ENCODE measurements around the gene CIAPIN1. TPM values are rescaled to one million over a fixed set of nuclear protein-coding genes. Genes with fewer than 3 reads are reported as not detected.
"Not testable (repeated sequence)": the region's sequence is repeated elsewhere in the genome, so short reads cannot be mapped to it uniquely, and the experiment has no call there.

CIAPIN1 gene
- total RNA-seq, 2 donors from 2014 or later = 54.9 to 67.4 TPM

DNA sequence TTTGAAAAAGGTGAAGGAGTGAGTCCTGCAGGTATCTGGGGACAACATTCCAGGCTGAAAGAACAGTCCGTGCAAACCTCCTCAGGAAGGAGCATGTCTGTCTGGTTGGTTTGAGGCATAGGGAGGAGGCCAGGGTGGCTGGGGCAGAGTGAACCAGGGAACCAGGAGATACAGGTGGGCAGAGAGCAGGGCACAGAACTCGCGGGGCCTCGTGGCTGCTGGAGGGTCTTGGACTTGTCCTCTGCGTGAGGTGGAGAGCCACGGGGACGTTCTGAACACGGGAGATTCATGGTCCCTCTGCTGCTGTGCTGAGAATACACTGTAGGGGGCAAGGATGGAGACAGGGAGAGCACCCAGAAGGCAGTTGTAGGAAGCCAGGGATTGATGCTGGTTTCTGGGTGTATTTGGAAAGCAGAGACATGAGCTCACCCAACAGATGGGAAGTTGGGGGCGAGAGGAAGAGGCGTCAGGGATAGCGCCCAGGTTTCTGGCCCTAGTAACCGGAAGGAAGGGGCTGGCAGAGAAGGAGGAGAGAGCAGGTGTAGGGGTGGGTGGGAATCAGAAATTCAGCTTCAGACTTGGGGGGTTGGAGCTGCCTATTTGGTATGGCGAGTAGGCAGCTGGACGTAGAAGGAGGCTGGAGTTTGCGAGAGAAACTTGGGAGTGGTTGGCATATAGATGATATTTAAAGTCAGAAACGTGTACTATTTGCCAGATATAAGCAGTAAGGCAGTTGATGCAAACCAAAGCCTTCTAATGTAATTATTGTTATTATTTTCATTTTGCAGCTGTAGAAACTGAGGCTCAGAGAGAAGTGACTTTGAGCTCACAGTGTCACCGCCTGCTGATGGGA, 43.0 kb downstream of the CIAPIN1 start, which contains the start of gene CCL17:
CCL17 (plus strand) TSS at position 803 of the 853 bp plus-strand sequence. CDS start 9,166 bp downstream, outside the sequence.
- H3K9ac ChIP-seq (ENCODE audit: low read depth in 2 of 2, low read length in 2 of 2) = no peak within 1 kb of the TSS
- TF ChIP-seq, protein P1, sequence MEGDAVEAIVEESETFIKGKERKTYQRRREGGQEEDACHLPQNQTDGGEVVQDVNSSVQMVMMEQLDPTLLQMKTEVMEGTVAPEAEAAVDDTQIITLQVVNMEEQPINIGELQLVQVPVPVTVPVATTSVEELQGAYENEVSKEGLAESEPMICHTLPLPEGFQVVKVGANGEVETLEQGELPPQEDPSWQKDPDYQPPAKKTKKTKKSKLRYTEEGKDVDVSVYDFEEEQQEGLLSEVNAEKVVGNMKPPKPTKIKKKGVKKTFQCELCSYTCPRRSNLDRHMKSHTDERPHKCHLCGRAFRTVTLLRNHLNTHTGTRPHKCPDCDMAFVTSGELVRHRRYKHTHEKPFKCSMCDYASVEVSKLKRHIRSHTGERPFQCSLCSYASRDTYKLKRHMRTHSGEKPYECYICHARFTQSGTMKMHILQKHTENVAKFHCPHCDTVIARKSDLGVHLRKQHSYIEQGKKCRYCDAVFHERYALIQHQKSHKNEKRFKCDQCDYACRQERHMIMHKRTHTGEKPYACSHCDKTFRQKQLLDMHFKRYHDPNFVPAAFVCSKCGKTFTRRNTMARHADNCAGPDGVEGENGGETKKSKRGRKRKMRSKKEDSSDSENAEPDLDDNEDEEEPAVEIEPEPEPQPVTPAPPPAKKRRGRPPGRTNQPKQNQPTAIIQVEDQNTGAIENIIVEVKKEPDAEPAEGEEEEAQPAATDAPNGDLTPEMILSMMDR (IDR thresholded peaks at IDR 0.05) = no peak
- no peaks in the 10 kb centered on the region for H3K36me3 ChIP-seq
- H3K27me3 ChIP-seq = no peaks in the 10 kb centered on the region
- H3K27ac ChIP-seq = no peak within 1 kb of the TSS
- no peaks in the 10 kb centered on the region for H3K4me1 ChIP-seq
- no peaks in the 10 kb centered on the region for H3K9me3 ChIP-seq
- no peak for DNase-seq
- intact Hi-C loops (cut with DNase I) = no loop called here
- H3K4me3 ChIP-seq = no peak within 1 kb of the TSS

DNA sequence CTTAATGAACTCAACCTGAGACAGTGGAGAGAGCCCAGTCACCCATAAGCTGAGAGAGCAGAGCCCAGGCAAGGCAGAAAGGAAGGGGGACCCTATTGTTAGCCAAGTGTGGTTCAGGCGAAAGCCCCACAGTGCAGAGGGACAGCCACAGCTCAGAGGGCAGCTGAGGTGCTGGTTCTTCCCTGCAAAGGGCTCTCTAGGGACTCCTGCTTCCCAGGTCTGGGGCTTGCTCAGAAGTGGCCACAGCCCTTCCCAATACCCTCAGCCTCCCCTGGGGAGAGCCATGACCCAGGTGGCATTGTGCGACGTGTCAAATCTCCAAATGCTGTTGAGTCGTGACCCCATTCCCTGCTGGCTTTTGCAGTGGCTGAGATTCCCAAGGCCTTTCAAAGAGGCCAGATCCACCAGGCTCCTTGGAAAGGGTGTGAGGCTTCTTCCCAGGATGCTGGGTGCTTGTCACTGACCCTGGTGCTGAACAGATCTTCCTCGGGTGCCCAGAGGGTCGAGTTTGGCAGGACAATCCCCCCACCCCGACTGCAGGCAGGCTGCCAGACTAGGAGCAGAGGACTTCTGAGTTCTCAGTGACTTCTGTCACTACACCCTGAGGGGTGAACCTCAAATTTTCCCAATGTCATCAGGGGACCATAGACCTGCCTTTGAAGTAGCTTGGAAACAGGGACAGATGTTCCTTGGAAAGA, 45.1 kb downstream of the CIAPIN1 start:
- intact Hi-C loops (cut with DNase I) = no loop called here
- H3K9me3 ChIP-seq = no peaks in the 10 kb centered on the region
- H3K4me1 ChIP-seq = no peaks in the 10 kb centered on the region
- no peak overlapping the region for H3K4me3 ChIP-seq
- H3K27me3 ChIP-seq = no peaks in the 10 kb centered on the region
- TF ChIP-seq, protein P1 (IDR thresholded peaks at IDR 0.05) = no peak
- no peak overlapping the region for H3K9ac ChIP-seq (ENCODE audit: low read depth in 2 of 2, low read length in 2 of 2)
- no peak overlapping the region for H3K27ac ChIP-seq
- no peaks in the 10 kb centered on the region for H3K36me3 ChIP-seq
- no peak for DNase-seq

DNA sequence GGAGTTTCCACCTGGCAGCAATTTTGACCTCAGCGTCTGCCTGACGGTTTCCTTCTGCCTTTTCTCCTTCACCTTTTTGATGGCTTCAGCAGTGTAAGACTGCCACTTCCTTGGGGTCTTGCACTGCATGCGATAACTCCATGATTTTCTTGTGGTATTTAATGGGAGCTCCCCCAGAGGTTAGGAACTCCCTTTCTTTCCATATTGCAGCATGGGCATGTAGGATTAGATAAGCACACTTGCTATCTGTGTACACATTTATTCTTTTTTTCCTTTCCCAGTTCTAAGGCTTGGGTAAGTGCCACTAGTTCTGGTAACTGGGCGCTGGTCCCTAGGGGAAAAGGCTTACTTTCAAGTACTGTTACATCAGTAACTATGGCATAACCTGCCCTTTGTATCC, 49.7 kb downstream of the CIAPIN1 start:
- H3K4me1 ChIP-seq; H3K27me3 ChIP-seq; H3K9ac ChIP-seq (ENCODE audit: low read depth in 2 of 2, low read length in 2 of 2); intact Hi-C loops (cut with DNase I); DNase-seq; H3K36me3 ChIP-seq; H3K27ac ChIP-seq; H3K9me3 ChIP-seq; H3K4me3 ChIP-seq: not testable (repeated sequence)

DNA sequence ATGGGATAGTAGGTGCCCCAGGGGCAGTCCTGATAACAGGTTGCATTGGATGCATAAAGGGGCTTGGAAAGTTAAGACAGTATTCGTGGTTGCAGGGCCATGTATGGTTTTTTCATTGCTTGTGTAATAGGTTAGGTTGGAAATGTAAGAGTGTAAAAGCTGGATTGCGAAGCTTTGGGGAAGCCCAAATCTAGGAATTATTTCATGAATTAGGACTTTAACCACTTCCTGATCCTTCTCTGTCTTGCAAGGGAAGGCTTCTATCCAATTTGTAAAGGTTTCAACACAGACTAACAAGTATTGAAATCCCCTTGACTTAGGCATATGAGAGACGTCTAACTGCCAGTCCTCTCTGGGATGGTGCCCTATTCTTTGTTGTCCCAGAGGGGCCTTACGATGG, 50.4 kb downstream of the CIAPIN1 start:
- H3K36me3 ChIP-seq = no peaks in the 10 kb centered on the region
- no peak for DNase-seq
- no peak overlapping the region for H3K27ac ChIP-seq
- TF ChIP-seq, protein P1 (IDR thresholded peaks at IDR 0.05) = no peak
- intact Hi-C loops (cut with DNase I) = no loop called here
- no peaks in the 10 kb centered on the region for H3K4me1 ChIP-seq
- H3K9ac ChIP-seq (ENCODE audit: low read depth in 2 of 2, low read length in 2 of 2) = no peak overlapping the region
- H3K27me3 ChIP-seq = no peaks in the 10 kb centered on the region
- no peaks in the 10 kb centered on the region for H3K9me3 ChIP-seq
- no peak overlapping the region for H3K4me3 ChIP-seq

DNA sequence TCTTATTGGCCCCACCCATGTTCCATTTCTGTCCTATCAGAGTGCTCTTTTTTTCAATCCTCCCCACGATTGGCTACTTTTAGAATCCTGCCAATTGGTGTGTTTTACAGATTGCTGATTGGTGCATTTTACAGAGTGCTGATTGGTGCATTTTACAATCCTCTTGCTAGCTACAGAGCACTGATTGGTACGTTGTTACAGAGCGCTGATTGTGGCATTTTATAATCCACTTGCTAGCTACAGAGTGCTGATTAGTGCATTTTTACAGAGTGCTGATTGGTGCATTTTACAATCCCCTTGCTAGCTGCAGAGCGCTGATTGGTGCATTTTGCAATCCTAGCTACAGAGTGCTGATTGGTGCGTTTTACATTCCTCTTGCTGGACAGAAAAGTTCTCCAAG, 52.2 kb downstream of the CIAPIN1 start:
- Histone ChIP-seq H3K9ac (ENCODE audit: low read depth in 2 of 2, low read length in 2 of 2) (no peak overlapping the region), H3K4me1 (no peaks in the 10 kb centered on the region), H3K36me3 (no peaks in the 10 kb centered on the region), H3K4me3 (no peak overlapping the region), H3K27me3 (no peaks in the 10 kb centered on the region), H3K9me3 (no peaks in the 10 kb centered on the region), H3K27ac (no peak overlapping the region)
- intact Hi-C loops (cut with DNase I) = no loop called here
- TF ChIP-seq, protein P1 (IDR thresholded peaks at IDR 0.05) = no peak
- no peak for DNase-seq

DNA sequence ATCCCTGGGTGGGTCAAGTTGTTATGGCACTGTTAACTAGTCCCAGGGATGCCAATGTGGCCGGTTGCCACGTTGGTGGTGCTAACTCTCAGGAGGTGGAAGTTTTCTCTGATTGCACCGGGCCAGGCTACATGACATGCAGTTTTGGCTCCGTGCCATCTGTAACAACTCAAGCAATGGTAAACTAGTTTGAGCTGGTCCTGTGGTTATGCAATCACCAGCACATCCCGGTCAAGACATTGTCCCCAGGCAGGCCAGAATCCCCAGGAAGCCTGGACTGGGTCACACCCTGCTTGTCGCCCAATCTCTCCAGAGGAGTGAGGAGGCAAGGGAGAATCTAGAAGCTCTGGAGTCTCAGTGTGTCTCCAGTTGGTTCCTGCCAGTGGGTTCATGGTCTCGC, 52.7 kb downstream of the CIAPIN1 start:
- Histone ChIP-seq H3K9me3 (no peaks in the 10 kb centered on the region), H3K9ac (ENCODE audit: low read depth in 2 of 2, low read length in 2 of 2) (no peak overlapping the region), H3K27ac (no peak overlapping the region), H3K4me3 (no peak overlapping the region), H3K36me3 (no peaks in the 10 kb centered on the region), H3K27me3 (no peaks in the 10 kb centered on the region), H3K4me1 (no peaks in the 10 kb centered on the region)
- TF ChIP-seq, protein P1 (IDR thresholded peaks at IDR 0.05) = no peak
- intact Hi-C loops (cut with DNase I) = no loop called here
- DNase-seq = peak; percentile 76

All from colonic mucosa (tissue), 4 donors.